Activated naive CD4-positive, alpha-beta T cell treated with anti-CD3 and anti-CD28 coated beads, Interleukin-2, amount 50 U/mL, for 72 hours (primary cell): Measurements from ENCODE around the gene PSMB5. TPM values are rescaled to one million over a fixed set of nuclear protein-coding genes. Genes with fewer than 3 reads are reported as not detected.
"Not testable (repeated sequence)": the region's sequence is repeated elsewhere in the genome, so short reads cannot be mapped to it uniquely, and the experiment has no call there.

ENCODE experiments used
- ATAC-seq, 2 donors: fragments of 150-1000 bp; cut with Tn5 transposase; 2 replicates each; pipeline ENCODE4 v1.10.0; 2021; ENCODE audit warnings: mild to moderate bottlenecking in 2 of 2, moderate library complexity in 2 of 2
- DNase-seq, 2 donors: peaks; one replicate each; pipeline ENCODE4 v3.0.0; 2021 to 2022; ENCODE audit warnings: low spot score in 2 of 2
- H3K27ac Mint-ChIP-seq, 2 donors: one replicate each; pipeline ENCODE4 v1.8.0; 2022; ENCODE audit warnings: mild to moderate bottlenecking in 2 of 2, mixed read lengths in 2 of 2
- H3K36me3 Mint-ChIP-seq, 2 donors: one replicate each; pipeline ENCODE4 v1.8.0; 2022; ENCODE audit warnings: mixed read lengths in 2 of 2
- H3K9me3 Mint-ChIP-seq, 2 donors: one replicate each; pipeline ENCODE4 v1.8.0; 2022; ENCODE audit warnings: mixed read lengths in 2 of 2
- total RNA-seq, 2 donors: library from RNA; stranded (reverse); gene quantifications; one replicate each; pipeline ENCODE4 v1.2.3, GENCODE V29; 2022

Gene PSMB5
- total RNA-seq, 2 donors from 2014 or later: 137 to 180 TPM

- ATAC-seq (peak in 1 of 2 donors; percentile 18), DNase-seq (no peak)
- Mint-ChIP-seq H3K9me3 (no peaks in the 10 kb centered on the region), H3K27ac (peak overlapping the region; percentile 97 to 99), H3K36me3 (peaks cover 28 to 43% of the 10 kb centered on the region in 2 donors)
Measured at GRCh38 chr14:23033801-23034497, 751 bp downstream of the PSMB5 start.

GRCh38 chr14:23033251-23033727, 1.4 kb downstream of the PSMB5 start:
- Mint-ChIP-seq H3K27ac (peak overlapping the region; percentile 97 to 99), H3K36me3 (peaks cover 33 to 44% of the 10 kb centered on the region in 2 donors), H3K9me3 (no peaks in the 10 kb centered on the region)
- DNase-seq (no peak), ATAC-seq (no peak)

- H3K27ac Mint-ChIP-seq: peak overlapping the region; percentile 21 to 94
- ATAC-seq (no peak), DNase-seq (no peak)
- H3K9me3 Mint-ChIP-seq: no peaks in the 10 kb centered on the region
- peaks cover 36 to 50% of the 10 kb centered on the region in 2 donors for H3K36me3 Mint-ChIP-seq
Measured at GRCh38 chr14:23030936-23031335, 3.8 kb downstream of the PSMB5 start.

GRCh38 chr14:23028799-23029198, 5.9 kb downstream of the PSMB5 start:
- Mint-ChIP-seq H3K27ac (peak overlapping the region; percentile 0 to 40), H3K9me3 (no peaks in the 10 kb centered on the region), H3K36me3 (peaks cover 31 to 57% of the 10 kb centered on the region in 2 donors)
- DNase-seq (no peak), ATAC-seq (peak; percentile 67 to 78)

GRCh38 chr14:23025151-23025814, 9.4 kb downstream of the PSMB5 start:
- Mint-ChIP-seq H3K9me3 (no peaks in the 10 kb centered on the region), H3K36me3 (peaks cover 20 to 30% of the 10 kb centered on the region in 2 donors), H3K27ac (peak overlapping the region; percentile 65 to 78)
- ATAC-seq: peak; percentile 44 to 59
- peak in 1 of 2 donors; percentile 52 for DNase-seq

- Mint-ChIP-seq H3K27ac (peak overlapping the region; percentile 65 to 78), H3K9me3 (no peaks in the 10 kb centered on the region), H3K36me3 (peaks cover 20 to 30% of the 10 kb centered on the region in 2 donors)
- DNase-seq (peak in 1 of 2 donors; percentile 48), ATAC-seq (peak; percentile 58 to 66)
Measured at GRCh38 chr14:23024612-23025075, 10.1 kb downstream of the PSMB5 start.

DNA sequence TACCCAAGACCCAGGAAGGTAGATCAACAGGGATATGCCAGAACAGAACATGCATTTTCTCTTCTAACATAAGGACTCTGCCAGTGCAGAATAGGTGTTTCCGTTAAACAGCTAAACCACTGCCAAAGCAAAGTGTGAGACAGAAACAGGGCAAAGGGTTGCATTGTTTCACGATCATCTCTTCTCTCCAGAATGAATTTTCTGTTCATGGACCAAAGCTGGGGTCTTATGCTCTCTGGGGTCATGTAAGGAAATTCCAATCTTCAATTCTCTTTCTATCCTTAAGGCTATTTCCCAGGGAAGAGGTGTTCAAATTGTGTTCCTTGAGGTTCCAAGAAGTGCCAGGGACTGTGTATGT, 10.9 kb downstream of the PSMB5 start:
- H3K27ac Mint-ChIP-seq: peak overlapping the region in 1 of 2 donors; percentile 69
- H3K9me3 Mint-ChIP-seq: no peaks in the 10 kb centered on the region
- DNase-seq: no peak
- ATAC-seq: no peak
- peaks cover 17 to 22% of the 10 kb centered on the region in 2 donors for H3K36me3 Mint-ChIP-seq

DNA sequence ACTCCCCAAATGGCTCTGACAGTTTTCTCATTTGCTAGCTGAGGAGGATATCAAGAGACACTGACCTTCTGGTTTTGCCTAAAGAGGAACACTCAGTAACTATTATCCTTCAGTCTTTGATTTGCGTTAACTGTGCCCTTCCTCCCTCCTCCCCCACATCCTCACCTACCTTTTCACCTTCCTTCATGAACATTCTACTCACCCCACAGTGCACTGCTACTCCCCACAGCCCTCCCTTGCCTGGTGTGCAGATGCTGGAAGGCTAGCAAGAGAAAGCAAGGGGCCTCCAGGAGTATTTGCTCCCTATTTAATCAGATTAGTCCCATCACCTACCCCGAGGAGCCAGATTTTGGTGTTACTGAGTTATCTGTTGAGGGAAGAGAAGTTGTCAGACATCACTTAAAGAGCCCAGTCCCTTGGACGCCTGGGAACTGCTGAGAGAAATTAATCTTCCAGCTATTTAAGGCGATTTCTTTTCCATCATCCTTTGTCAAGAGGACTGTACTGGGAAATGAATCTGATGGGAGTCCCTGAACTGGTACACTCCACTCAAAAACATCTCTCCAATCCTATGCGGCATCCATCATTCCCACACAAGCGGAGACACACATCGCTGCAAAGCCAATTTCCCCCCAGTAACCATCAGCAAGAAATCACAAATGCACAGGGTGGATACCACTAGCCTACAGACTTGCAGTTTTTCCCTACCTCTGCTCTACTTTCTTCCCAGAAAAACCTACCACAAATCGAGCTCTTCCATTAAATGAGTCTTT, 11.5 kb downstream of the PSMB5 start:
- DNase-seq (peak in 1 of 2 donors; percentile 3), ATAC-seq (peak in 1 of 2 donors; percentile 8)
- peak overlapping the region; percentile 11 to 69 for H3K27ac Mint-ChIP-seq
- H3K36me3 Mint-ChIP-seq: peaks cover 14 to 22% of the 10 kb centered on the region in 2 donors
- no peaks in the 10 kb centered on the region for H3K9me3 Mint-ChIP-seq

DNA sequence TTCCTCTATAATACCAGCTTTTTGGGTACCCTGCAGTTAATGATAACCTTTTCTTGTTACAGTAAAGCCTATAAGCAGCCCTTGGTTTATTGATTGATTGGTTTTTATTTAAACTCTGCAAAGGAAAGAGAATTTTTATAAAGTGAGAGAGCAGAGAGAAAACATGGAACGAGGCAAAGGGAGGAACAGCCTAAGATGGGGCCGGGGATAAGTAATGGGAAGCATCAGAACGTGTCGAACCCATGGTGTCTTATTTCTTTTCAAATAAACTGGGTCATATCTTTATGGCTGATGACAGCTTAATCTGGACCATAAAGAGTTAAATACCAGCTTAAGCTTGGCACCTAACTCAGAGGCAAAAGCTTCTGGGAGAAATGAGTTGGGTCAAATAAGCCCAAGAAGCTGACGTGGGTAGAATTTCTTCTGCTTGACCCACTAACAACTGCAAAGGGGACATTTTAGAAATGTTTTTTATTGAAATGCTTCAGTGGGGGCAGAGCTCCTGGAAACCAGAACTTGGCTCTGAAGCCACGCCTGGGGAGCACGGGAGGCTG, 12.7 kb downstream of the PSMB5 start:
- DNase-seq: no peak
- peak overlapping the region; percentile 78 to 81 for H3K27ac Mint-ChIP-seq
- no peaks in the 10 kb centered on the region for H3K9me3 Mint-ChIP-seq

GRCh38 chr14:23021434-23021833, 13.3 kb downstream of the PSMB5 start:
- no peak for DNase-seq
- Mint-ChIP-seq H3K27ac (peak overlapping the region; percentile 78 to 81), H3K9me3 (no peaks in the 10 kb centered on the region), H3K36me3 (peaks cover 14 to 15% of the 10 kb centered on the region in 2 donors)
- peak in 1 of 2 donors; percentile 14 for ATAC-seq

More for the DNA sequence above, 12.7 kb downstream of the PSMB5 start:
- ATAC-seq: no peak
- peaks cover 14 to 15% of the 10 kb centered on the region in 2 donors for H3K36me3 Mint-ChIP-seq

GRCh38 chr14:23020143-23021128, 14.3 kb downstream of the PSMB5 start:
- peaks cover 6 to 11% of the 10 kb centered on the region in 2 donors for H3K36me3 Mint-ChIP-seq
- no peaks in the 10 kb centered on the region for H3K9me3 Mint-ChIP-seq
- DNase-seq: no peak
- peak; percentile 53 to 65 for ATAC-seq
- H3K27ac Mint-ChIP-seq: peak overlapping the region; percentile 78 to 81

DNA sequence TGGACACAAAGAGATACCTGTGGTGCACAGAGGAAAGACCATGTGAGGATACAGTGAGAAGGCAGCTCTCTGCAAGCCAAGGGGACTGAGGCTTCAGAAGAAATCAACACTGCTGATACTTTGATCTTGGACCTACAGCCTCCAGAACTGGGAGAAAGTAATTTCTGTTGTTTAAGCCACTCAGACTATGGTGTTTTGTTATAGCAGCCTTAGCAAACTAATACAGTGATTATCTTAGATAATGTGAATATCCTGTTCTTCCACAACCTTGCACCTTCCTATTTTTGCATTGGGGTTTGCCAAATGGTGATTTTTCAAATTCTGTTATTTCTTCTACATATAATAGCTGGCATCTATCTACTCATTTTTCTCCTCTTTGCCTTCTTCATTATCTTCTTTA, 16.6 kb downstream of the PSMB5 start:
- no peak for ATAC-seq

GRCh38 chr14:23017091-23017490, 17.6 kb downstream of the PSMB5 start:
- Mint-ChIP-seq H3K36me3 (peaks cover 0 to 5% of the 10 kb centered on the region in 2 donors), H3K9me3 (no peaks in the 10 kb centered on the region), H3K27ac (no peak overlapping the region)
- DNase-seq (no peak), ATAC-seq (no peak)

More for the DNA sequence above, 16.6 kb downstream of the PSMB5 start:
- H3K27ac Mint-ChIP-seq: no peak overlapping the region
- H3K9me3 Mint-ChIP-seq: no peaks in the 10 kb centered on the region
- DNase-seq: no peak
- H3K36me3 Mint-ChIP-seq: peaks cover 0 to 5% of the 10 kb centered on the region in 2 donors

DNA sequence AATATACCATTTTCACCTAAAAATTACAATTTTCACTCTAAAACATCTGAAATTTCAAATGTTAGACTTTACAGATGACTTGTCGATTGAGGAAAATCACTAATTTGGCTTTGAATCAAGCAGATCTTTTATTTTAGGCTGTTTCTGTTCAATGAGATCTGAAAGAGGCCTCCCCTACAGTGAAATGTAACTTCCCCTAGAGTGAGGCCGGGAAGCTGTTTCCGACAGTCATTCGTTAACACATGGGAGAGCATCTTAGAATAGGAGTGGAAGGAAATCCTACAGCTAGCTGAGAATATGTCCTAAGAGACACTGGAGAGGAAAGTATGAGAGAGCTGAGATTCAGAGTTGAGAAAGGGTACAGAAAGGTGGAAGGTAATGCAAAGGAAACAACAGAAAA, 19.1 kb downstream of the PSMB5 start:
- Mint-ChIP-seq H3K9me3 (no peaks in the 10 kb centered on the region), H3K36me3 (peaks cover 0 to under 1% of the 10 kb centered on the region in 2 donors), H3K27ac (peak overlapping the region; percentile 9 to 70)
- ATAC-seq (peak; percentile 51 to 61), DNase-seq (no peak)

DNA sequence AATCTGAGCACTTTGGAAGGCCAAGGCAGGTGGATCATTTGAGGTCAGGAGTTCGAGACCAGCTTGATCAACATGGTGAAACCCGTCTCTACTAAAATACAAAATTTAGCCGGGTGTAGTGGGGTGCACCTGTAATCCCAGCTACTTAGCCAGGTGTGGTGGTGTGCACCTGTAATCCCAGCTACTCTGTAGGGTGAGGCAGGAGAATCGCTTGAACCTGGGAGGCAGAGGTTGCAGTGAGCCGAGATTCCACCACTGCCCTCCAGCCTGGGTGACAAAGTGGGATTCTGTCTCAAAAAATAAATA, 21.0 kb downstream of the PSMB5 start:
- H3K9me3 Mint-ChIP-seq, ATAC-seq, DNase-seq, H3K36me3 Mint-ChIP-seq, H3K27ac Mint-ChIP-seq: not testable (repeated sequence)
